H1 (cell line): Measurements from ENCODE around the gene ASB7. TPM values are rescaled to one million over a fixed set of nuclear protein-coding genes. Genes with fewer than 3 reads are reported as not detected.
A peak's percentile ranks its signal among the peaks of the same experiment; 100 is the strongest.

ENCODE experiments used
- CTCF ChIA-PET: fragments of 300-600 bp; sonication (Branson Sonifier 250); formaldehyde crosslinking; loops from one replicate; lab custom pipeline; 2021; ENCODE audit not compliant: partially characterized antibody; lab: Charles Lee
- POLR2A ChIA-PET: fragments of 300-600 bp; sonication (Branson Sonifier 250); formaldehyde crosslinking; loops from one replicate; lab custom pipeline; 2021; ENCODE audit warnings: inconsistent platforms; ENCODE audit not compliant: partially characterized antibody; lab: Charles Lee
- DNase-seq, 2 experiments: peaks; one replicate each; pipeline versions ENCODE4 v3.0.0 to v3.0.0-alpha.2; 2010 to 2022; ENCODE audit warnings: low spot score in 2 of 2, low read depth in 1 of 2, mixed read lengths in 1 of 2
- FAIRE-seq: peaks from 2 replicates; lab custom pipeline; 2011; peaks lifted over from hg19 to GRCh38; lab: Jason Lieb, UNC
- H2AFZ ChIP-seq: 2 replicates; pipeline ENCODE4 v1.8.1; 2012; ENCODE audit warnings: low read length, inconsistent platforms
- H2AK5ac ChIP-seq: 2 replicates; pipeline ENCODE4 v1.6.1; 2013; ENCODE audit warnings: low read depth, low read length
- H2BK120ac ChIP-seq: replicated peaks from 2 replicates; pipeline ENCODE3; 2013; ENCODE audit warnings: low read depth, low read length, inconsistent platforms
- H2BK12ac ChIP-seq: 2 replicates; pipeline ENCODE4 v1.6.1; 2013; ENCODE audit warnings: low read depth, low read length
- H2BK15ac ChIP-seq: 2 replicates; pipeline ENCODE4 v1.6.1; 2013; ENCODE audit warnings: low read length
- H2BK20ac ChIP-seq: 2 replicates; pipeline ENCODE4 v1.6.1; 2013; ENCODE audit warnings: low read length
- H2BK5ac ChIP-seq: 2 replicates; pipeline ENCODE4 v1.6.1; 2013; ENCODE audit warnings: low read depth, low read length
- H3K14ac ChIP-seq: 2 replicates; pipeline ENCODE4 v1.6.1; 2013; ENCODE audit warnings: inconsistent platforms; ENCODE audit not compliant: insufficient read length
- H3K18ac ChIP-seq: 2 replicates; pipeline ENCODE4 v1.6.1; 2013; ENCODE audit warnings: low read length; ENCODE audit errors: extremely low read depth
- H3K23ac ChIP-seq: 2 replicates; pipeline ENCODE4 v1.6.1; 2013; ENCODE audit warnings: inconsistent platforms; ENCODE audit not compliant: insufficient read length
- H3K23me2 ChIP-seq: 2 replicates; pipeline ENCODE4 v1.6.1; 2013; ENCODE audit warnings: low read depth, low read length
- H3K27ac ChIP-seq: 2 replicates; pipeline ENCODE4 v1.6.1; 2011; ENCODE audit warnings: low read depth, low read length, inconsistent platforms
- H3K27me3 ChIP-seq, 4 experiments: replicated peaks in 1 of 4; 1 replicate in 1 of 4; 2 replicates in 3 of 4; pipeline versions ENCODE4 v1.6.1 to v1.8.1; 2011 to 2013; ENCODE audit warnings: low read length in 3 of 4, mild to moderate bottlenecking in 3 of 4, inconsistent platforms in 2 of 4, mixed read lengths in 2 of 4, moderate library complexity in 1 of 4; ENCODE audit not compliant: control insufficient read depth in 3 of 4, insufficient read depth in 3 of 4; ENCODE audit errors: extremely low read depth in 1 of 4
- H3K36me3 ChIP-seq, 4 experiments: 2 replicates each; pipeline versions ENCODE4 v1.6.1 to v1.8.1; 2011 to 2013; ENCODE audit warnings: mild to moderate bottlenecking in 4 of 4, low read length in 3 of 4, moderate library complexity in 2 of 4, control low read depth in 1 of 4, inconsistent platforms in 1 of 4; ENCODE audit not compliant: insufficient read depth in 4 of 4, control insufficient read depth in 2 of 4
- H3K4ac ChIP-seq: replicated peaks from 2 replicates; pipeline ENCODE3; 2013; ENCODE audit warnings: low read length, low read depth, mixed read lengths, inconsistent platforms; ENCODE audit not compliant: insufficient read length
- H3K4me1 ChIP-seq, 4 experiments: replicated peaks in 1 of 4; 1 replicate in 1 of 4; 2 replicates in 3 of 4; pipeline versions ENCODE4 v1.6.1 to v1.8.1; 2011 to 2013; ENCODE audit warnings: low read length in 3 of 4, inconsistent platforms in 2 of 4, mixed read lengths in 1 of 4; ENCODE audit not compliant: insufficient read depth in 4 of 4, control insufficient read depth in 3 of 4
- H3K4me2 ChIP-seq, 2 experiments: 2 replicates each; pipeline versions ENCODE4 v1.6.1 to v1.8.1; 2011 to 2013; ENCODE audit warnings: low read depth in 2 of 2, low read length in 2 of 2, control low read depth in 1 of 2, inconsistent platforms in 1 of 2, mild to moderate bottlenecking in 1 of 2; ENCODE audit not compliant: insufficient read depth in 1 of 2
- H3K4me3 ChIP-seq, 4 experiments: fragments of 200-600, 300-600 bp in 1 of 4; sonication (generic), shearing (Covaris generic), sonication (Bioruptor Twin) in 1 of 4; 2 replicates each; pipeline versions ENCODE4 v1.5.1 to v1.8.1; 2011 to 2016; ENCODE audit warnings: low read length in 4 of 4, low read depth in 3 of 4, control low read depth in 2 of 4, inconsistent platforms in 2 of 4, mild to moderate bottlenecking in 2 of 4, mixed read lengths in 1 of 4, moderate library complexity in 1 of 4; ENCODE audit not compliant: insufficient read depth in 2 of 4; ENCODE audit errors: extremely low read depth in 1 of 4
- H3K56ac ChIP-seq: replicated peaks from 2 replicates; pipeline ENCODE3; 2013; ENCODE audit warnings: low read depth, mild to moderate bottlenecking, mixed read lengths, low read length, inconsistent platforms; ENCODE audit not compliant: insufficient read length
- H3K79me1 ChIP-seq: 2 replicates; pipeline ENCODE4 v1.6.1; 2013; ENCODE audit warnings: low read depth, low read length, control low read depth
- H3K79me2 ChIP-seq, 2 experiments: 2 replicates each; pipeline versions ENCODE4 v1.6.1 to v1.8.1; 2012 to 2013; ENCODE audit warnings: low read length in 2 of 2, mild to moderate bottlenecking in 2 of 2, inconsistent platforms in 1 of 2; ENCODE audit not compliant: insufficient read depth in 2 of 2, control insufficient read depth in 1 of 2
- H3K9ac ChIP-seq, 4 experiments: replicated peaks in 1 of 4; 1 replicate in 1 of 4; 2 replicates in 3 of 4; pipeline versions ENCODE4 v1.6.1 to v1.8.1; 2011 to 2013; ENCODE audit warnings: low read depth in 3 of 4, low read length in 3 of 4, control low read depth in 2 of 4, mild to moderate bottlenecking in 2 of 4, moderate library complexity in 2 of 4, inconsistent platforms in 1 of 4; ENCODE audit errors: extremely low read depth in 1 of 4
- H3K9me3 ChIP-seq, 2 experiments: 2 replicates each; pipeline versions ENCODE4 v1.6.1 to v1.8.1; 2012 to 2013; ENCODE audit warnings: mild to moderate bottlenecking in 2 of 2, moderate library complexity in 2 of 2, control low read depth in 1 of 2, inconsistent platforms in 1 of 2, low read depth in 1 of 2, low read length in 1 of 2, mixed read lengths in 1 of 2; ENCODE audit not compliant: insufficient read depth in 2 of 2
- H4K20me1 ChIP-seq, 2 experiments: replicated peaks in 1 of 2; 2 replicates each; pipeline versions ENCODE3 to v1.8.1; 2011 to 2013; ENCODE audit warnings: inconsistent platforms in 2 of 2, low read length in 2 of 2, mild to moderate bottlenecking in 1 of 2; ENCODE audit not compliant: insufficient read depth in 2 of 2, control insufficient read depth in 1 of 2
- H4K5ac ChIP-seq: 2 replicates; pipeline ENCODE4 v1.6.1; 2013; ENCODE audit warnings: low read length, low read depth, mixed read lengths, inconsistent platforms; ENCODE audit not compliant: insufficient read length
- H4K8ac ChIP-seq: 2 replicates; pipeline ENCODE4 v1.8.0; 2013; ENCODE audit warnings: mild to moderate bottlenecking, moderate library complexity, low read length, inconsistent platforms; ENCODE audit not compliant: insufficient read depth; ENCODE audit errors: extremely low read depth
- H4K91ac ChIP-seq: replicated peaks from 2 replicates; pipeline ENCODE3; 2013; ENCODE audit warnings: low read length, mixed read lengths, inconsistent platforms; ENCODE audit not compliant: insufficient read length
- BRCA1 ChIP-seq: IDR thresholded peaks from 2 replicates; pipeline ENCODE4 v1.6.1; 2012; ENCODE audit warnings: low read depth, low read length, improper control_type of control experiment
- EP300 ChIP-seq, 2 experiments: IDR thresholded peaks; 1 replicate in 1 of 2; 2 replicates in 1 of 2; pipeline ENCODE4 v1.6.1; 2011 to 2012; ENCODE audit warnings: low read depth in 2 of 2, low read length in 2 of 2, mild to moderate bottlenecking in 2 of 2, borderline replicate concordance in 1 of 2, inconsistent platforms in 1 of 2, moderate library complexity in 1 of 2
- GTF2F1 ChIP-seq: IDR thresholded peaks from 2 replicates; pipeline ENCODE4 v1.6.1; 2012; ENCODE audit warnings: low read depth, low read length, improper control_type of control experiment, borderline replicate concordance
- PHF8 ChIP-seq: fragments of 200-600 bp; sonication (generic); conservative IDR thresholded peaks from 2 replicates; pipeline ENCODE4 v1.7.1; 2012; ENCODE audit warnings: low read depth, mild to moderate bottlenecking, inconsistent platforms, low read length, moderate library complexity
- SAP30 ChIP-seq: fragments of 300-600 bp; sonication (generic); IDR thresholded peaks from 2 replicates; pipeline ENCODE4 v1.7.1; 2012; ENCODE audit warnings: low read length, moderate library complexity, mild to moderate bottlenecking, inconsistent platforms; ENCODE audit not compliant: insufficient read depth, insufficient replicate concordance
- SIX5 ChIP-seq: IDR thresholded peaks from 2 replicates; pipeline ENCODE4 v1.6.1; 2011; ENCODE audit warnings: mild to moderate bottlenecking, low read depth, low read length
- TBP ChIP-seq: IDR thresholded peaks from 2 replicates; pipeline ENCODE4 v1.6.1; 2011; ENCODE audit warnings: low read depth, low read length, improper control_type of control experiment
- WGBS, 2 experiments: shearing (Covaris generic) in 1 of 2; methylation state at CpG; one replicate each; pipeline versions ENCODE4 v1.1.6 to v1.1.7; 2013 to 2015; ENCODE audit warnings: low lambda C conversion rate in 2 of 2, mixed read lengths in 2 of 2, inconsistent platforms in 1 of 2, low coverage in 1 of 2, missing lambda C conversion rate in 1 of 2; ENCODE audit not compliant: insufficient replicate concordance in 2 of 2, insufficient coverage in 1 of 2, insufficient read length in 1 of 2; ENCODE audit errors: extremely low coverage in 1 of 2, missing lambda C conversion rate in 1 of 2; 5-methylcytosine and 5-hydroxymethylcytosine counted together
- polyA plus RNA-seq, 7 experiments: library from polyadenylated mRNA; depleted of rRNA in 3 of 7; stranded (reverse) in 5 of 7; unstranded in 2 of 7; fragments of >200 nt in 5 of 7; fragments of 200-250 nt in 2 of 7; gene quantifications; 1 replicate in 5 of 7; 2 replicates in 1 of 7; 4 replicates in 1 of 7; pipeline versions ENCODE4 v1.2.1 to v1.2.3, GENCODE V29; 2011 to 2013; ENCODE audit warnings: missing spikeins in 2 of 7, mixed read lengths in 2 of 7
- total RNA-seq: library from RNA; stranded (reverse); fragmentation: NEBNext Ultra II Directional; extraction: Animal tissue kit (Norgen Biotek cat#: 25700); gene quantifications from 2 replicates; pipeline ENCODE4 v1.2.1, GENCODE V29; 2021

Gene ASB7
- total and polyA plus RNA-seq, 2 of the 8 experiments (the other 6 are each of a cell fraction or from before 2014, with no cell fraction given), result 5.2 to 12.8 TPM

GRCh38 chr15:100689131-100689899, 86.9 kb downstream of the ASB7 start:
- 94% methylated on average over 11 of the region's 11 CpGs; no CpG with 5 or more reads in 1 of the 2 experiments for WGBS, 2 experiments
- Histone ChIP-seq H4K91ac (no peak overlapping the region), H3K23ac (no peak overlapping the region), H3K79me2 (no peaks in the 10 kb centered on the region), H4K8ac (peak overlapping the region; percentile 73), H3K4me2 (no peak overlapping the region), H3K9me3 (no peaks in the 10 kb centered on the region), H3K56ac (no peak overlapping the region), H2BK12ac (peak overlapping the region; percentile 52; the same call in 1 of the 2 replicates), H2AK5ac (peak overlapping the region; percentile 24; the same call in 1 of the 2 replicates), H2BK5ac (peak overlapping the region; percentile 88; the same call in 1 of the 2 replicates), H3K14ac (no peak overlapping the region), H3K4me1 (peaks cover 6 to 10% (median 8%) of the 10 kb centered on the region in 4 experiments), H3K36me3 (no peaks in the 10 kb centered on the region), H2BK20ac (peak overlapping the region; percentile 86), H2AFZ (no peak overlapping the region), H4K5ac (no peak overlapping the region), H2BK120ac (no peak overlapping the region), H2BK15ac (no peak overlapping the region), H3K9ac (no peak overlapping the region), H3K18ac (peak overlapping the region; percentile 32; the same call in 1 of the 2 replicates), H3K27ac (no peak overlapping the region), H3K27me3 (0 out of 7 replicates have a peak, but pooled peaks cover 0 to 2% (median 0%) of the 10 kb centered on the region in 4 experiments), H3K4ac (no peak overlapping the region), H4K20me1 (no peaks in the 10 kb centered on the region), H3K23me2 (no peaks in the 10 kb centered on the region), H3K4me3 (no peak overlapping the region), H3K79me1 (no peaks in the 10 kb centered on the region)
- POLR2A ChIA-PET, result no interaction called here
- DNase-seq, result no peak
- FAIRE-seq, result no peak
- CTCF ChIA-PET, result interaction anchor here (1.4 kb wide), 1 partner anchor 10 kb away, joined by 4 read pairs; no protein-coding TSS in a partner anchor
- TF ChIP-seq PHF8, result no peak
- no peak for TF ChIP-seq GTF2F1
- no peak for TF ChIP-seq SIX5
- TF ChIP-seq TBP, result no peak
- TF ChIP-seq SAP30, result no peak
- TF ChIP-seq EP300 (IDR thresholded peaks at IDR 0.05; ENCODE audit: borderline replicate concordance in 1 of 2, low read depth in 2 of 2, low read length in 2 of 2), result no peak
- TF ChIP-seq BRCA1, result no peak
